ENCODE results near the gene TAP1.

The TAP1 gene

DNA sequence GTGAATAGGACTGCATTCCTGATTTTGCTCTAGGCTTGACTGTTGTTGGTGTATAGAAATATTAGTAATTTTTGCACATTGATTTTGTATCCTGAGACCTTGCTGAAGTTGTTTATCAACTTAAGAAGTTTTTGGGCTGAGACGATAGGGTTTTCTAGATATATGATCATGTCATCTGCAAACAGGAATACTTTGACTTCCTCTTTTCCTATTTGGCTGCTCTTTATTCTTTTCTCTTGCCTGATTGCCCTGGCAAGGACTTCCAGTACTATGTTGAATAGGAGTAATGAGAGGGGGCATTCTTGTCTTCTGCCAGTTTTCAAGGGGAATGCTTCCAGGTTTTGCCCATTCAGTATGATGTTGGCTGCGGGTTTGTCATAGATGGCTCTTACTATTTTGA is 50.1 kb downstream of the TAP1 start:
- TF ChIP-seq, protein P1, sequence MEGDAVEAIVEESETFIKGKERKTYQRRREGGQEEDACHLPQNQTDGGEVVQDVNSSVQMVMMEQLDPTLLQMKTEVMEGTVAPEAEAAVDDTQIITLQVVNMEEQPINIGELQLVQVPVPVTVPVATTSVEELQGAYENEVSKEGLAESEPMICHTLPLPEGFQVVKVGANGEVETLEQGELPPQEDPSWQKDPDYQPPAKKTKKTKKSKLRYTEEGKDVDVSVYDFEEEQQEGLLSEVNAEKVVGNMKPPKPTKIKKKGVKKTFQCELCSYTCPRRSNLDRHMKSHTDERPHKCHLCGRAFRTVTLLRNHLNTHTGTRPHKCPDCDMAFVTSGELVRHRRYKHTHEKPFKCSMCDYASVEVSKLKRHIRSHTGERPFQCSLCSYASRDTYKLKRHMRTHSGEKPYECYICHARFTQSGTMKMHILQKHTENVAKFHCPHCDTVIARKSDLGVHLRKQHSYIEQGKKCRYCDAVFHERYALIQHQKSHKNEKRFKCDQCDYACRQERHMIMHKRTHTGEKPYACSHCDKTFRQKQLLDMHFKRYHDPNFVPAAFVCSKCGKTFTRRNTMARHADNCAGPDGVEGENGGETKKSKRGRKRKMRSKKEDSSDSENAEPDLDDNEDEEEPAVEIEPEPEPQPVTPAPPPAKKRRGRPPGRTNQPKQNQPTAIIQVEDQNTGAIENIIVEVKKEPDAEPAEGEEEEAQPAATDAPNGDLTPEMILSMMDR (IDR thresholded peaks at IDR 0.05), result no peak

GRCh38 chr6:32799740-32800139 is 53.8 kb downstream of the TAP1 start:
- TF ChIP-seq, protein P1 (IDR thresholded peaks at IDR 0.05), result no peak

DNA sequence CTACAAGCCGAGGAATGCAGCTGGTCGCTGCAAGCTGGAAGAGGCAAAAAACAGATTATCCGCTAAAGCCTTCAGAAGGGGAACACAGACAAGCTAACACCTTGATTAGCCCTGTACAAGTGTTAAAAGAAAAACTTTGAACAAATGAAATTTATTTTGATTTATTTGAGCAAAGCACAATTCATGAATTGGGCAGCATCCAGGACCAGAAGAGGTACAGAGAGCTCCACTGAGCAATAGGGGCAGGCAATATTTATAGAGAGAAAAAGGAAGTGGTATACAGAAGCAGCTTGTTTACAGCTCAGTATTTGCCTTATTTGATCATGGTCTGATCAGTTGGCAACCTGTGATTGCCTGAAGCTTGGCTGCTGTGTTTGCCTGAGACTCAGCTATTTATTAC is 54.3 kb downstream of the TAP1 start:
- TF ChIP-seq, protein P1 (IDR thresholded peaks at IDR 0.05), result no peak

- TF ChIP-seq, protein P1 (IDR thresholded peaks at IDR 0.05), result peak; percentile 73
Measured at GRCh38 chr6:32796848-32797776, 56.4 kb downstream of the TAP1 start.

Measured in LNCAP (cell line).